PFSK-1 (cell line): Measurements from ENCODE around the gene ABCD3.

ENCODE experiments used
- FOXP2 ChIP-seq: optimal IDR thresholded peaks from 2 replicates; pipeline ENCODE3; 2011; ENCODE audit warnings: borderline replicate concordance, control low read depth, inconsistent platforms; ENCODE audit not compliant: insufficient read depth; ENCODE audit errors: extremely low read length, extremely low read depth
- POLR2AphosphoS5 ChIP-seq: IDR thresholded peaks from 2 replicates; pipeline ENCODE4 v1.6.1; 2012; ENCODE audit warnings: low read depth, mild to moderate bottlenecking, control low read depth, low read length, moderate library complexity
- SIN3A ChIP-seq: IDR thresholded peaks from 2 replicates; pipeline ENCODE4 v1.6.1; 2012; ENCODE audit warnings: mild to moderate bottlenecking, low read length, moderate library complexity, borderline replicate concordance; ENCODE audit not compliant: insufficient read depth
- TAF1 ChIP-seq: IDR thresholded peaks from 2 replicates; pipeline ENCODE4 v1.6.1; 2012; ENCODE audit warnings: low read length, control low read depth, borderline replicate concordance; ENCODE audit not compliant: insufficient read depth
- TF ChIP-seq, protein P1 (sequence below), 2 experiments: IDR thresholded peaks; 2 replicates each; pipeline versions ENCODE4 v1.6.1 to v1.8.0; 2011 to 2012; ENCODE audit warnings: low read depth in 2 of 2, low read length in 2 of 2, control low read depth in 1 of 2, inconsistent platforms in 1 of 2, mild to moderate bottlenecking in 1 of 2, moderate library complexity in 1 of 2; ENCODE audit not compliant: insufficient read depth in 1 of 2

The ABCD3 gene

GRCh38 chr1:94440088-94440487 is 21.9 kb downstream of the ABCD3 start:
- TF ChIP-seq, protein P1, sequence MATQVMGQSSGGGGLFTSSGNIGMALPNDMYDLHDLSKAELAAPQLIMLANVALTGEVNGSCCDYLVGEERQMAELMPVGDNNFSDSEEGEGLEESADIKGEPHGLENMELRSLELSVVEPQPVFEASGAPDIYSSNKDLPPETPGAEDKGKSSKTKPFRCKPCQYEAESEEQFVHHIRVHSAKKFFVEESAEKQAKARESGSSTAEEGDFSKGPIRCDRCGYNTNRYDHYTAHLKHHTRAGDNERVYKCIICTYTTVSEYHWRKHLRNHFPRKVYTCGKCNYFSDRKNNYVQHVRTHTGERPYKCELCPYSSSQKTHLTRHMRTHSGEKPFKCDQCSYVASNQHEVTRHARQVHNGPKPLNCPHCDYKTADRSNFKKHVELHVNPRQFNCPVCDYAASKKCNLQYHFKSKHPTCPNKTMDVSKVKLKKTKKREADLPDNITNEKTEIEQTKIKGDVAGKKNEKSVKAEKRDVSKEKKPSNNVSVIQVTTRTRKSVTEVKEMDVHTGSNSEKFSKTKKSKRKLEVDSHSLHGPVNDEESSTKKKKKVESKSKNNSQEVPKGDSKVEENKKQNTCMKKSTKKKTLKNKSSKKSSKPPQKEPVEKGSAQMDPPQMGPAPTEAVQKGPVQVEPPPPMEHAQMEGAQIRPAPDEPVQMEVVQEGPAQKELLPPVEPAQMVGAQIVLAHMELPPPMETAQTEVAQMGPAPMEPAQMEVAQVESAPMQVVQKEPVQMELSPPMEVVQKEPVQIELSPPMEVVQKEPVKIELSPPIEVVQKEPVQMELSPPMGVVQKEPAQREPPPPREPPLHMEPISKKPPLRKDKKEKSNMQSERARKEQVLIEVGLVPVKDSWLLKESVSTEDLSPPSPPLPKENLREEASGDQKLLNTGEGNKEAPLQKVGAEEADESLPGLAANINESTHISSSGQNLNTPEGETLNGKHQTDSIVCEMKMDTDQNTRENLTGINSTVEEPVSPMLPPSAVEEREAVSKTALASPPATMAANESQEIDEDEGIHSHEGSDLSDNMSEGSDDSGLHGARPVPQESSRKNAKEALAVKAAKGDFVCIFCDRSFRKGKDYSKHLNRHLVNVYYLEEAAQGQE (IDR thresholded peaks at IDR 0.05; ENCODE audit: insufficient read depth in 1 of 2, low read depth in 2 of 2, low read length in 2 of 2), result no peak
- TF ChIP-seq SIN3A (no peak), FOXP2 (no peak), TAF1 (no peak), POLR2AphosphoS5 (no peak)

DNA sequence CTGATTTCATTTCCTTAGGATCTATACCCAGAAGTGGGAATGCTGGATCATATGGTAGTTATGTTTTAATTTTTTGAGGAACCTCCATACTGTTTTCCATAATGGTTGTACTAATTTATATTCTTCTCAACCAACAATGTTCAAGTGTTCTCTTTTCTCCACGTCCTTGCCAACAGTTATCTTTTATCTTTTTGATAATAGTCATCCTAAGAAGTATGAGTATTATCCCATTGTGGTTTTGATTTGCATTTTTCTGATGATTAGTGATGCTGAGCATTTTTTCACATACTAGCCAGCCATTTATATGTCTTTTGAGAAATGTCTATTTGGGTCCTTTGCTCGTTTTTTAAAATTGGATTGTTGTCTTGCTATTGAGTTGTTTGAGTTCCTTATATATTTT is 38.5 kb downstream of the ABCD3 start:
- TF ChIP-seq POLR2AphosphoS5 (no peak), TAF1 (no peak), SIN3A (no peak), FOXP2 (no peak)
- TF ChIP-seq, protein P1 (IDR thresholded peaks at IDR 0.05; ENCODE audit: insufficient read depth in 1 of 2, low read depth in 2 of 2, low read length in 2 of 2), result no peak

DNA sequence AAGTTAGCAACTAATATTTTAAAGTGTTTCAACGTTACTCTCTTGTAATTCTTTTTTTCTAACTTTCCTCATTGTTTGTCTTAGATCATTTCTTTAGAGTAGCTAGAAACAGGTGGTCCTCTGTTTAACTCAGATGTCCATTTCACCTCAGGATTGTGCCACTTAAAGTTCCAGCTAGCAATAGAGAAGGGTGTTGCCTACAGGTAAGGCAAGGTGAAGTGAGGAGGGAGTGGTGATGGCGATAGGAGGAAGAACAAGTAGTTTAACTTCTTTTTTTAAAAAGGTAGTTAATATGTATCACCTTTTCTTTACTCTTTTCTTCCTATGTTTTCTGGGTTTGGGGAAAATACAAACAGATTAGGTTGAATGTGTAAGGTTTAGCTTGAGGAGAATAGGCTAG is 44.4 kb downstream of the ABCD3 start:
- no peak for TF ChIP-seq SIN3A
- TF ChIP-seq FOXP2, result no peak
- no peak for TF ChIP-seq POLR2AphosphoS5
- TF ChIP-seq TAF1, result no peak
- TF ChIP-seq, protein P1 (IDR thresholded peaks at IDR 0.05; ENCODE audit: insufficient read depth in 1 of 2, low read depth in 2 of 2, low read length in 2 of 2), result no peak

DNA sequence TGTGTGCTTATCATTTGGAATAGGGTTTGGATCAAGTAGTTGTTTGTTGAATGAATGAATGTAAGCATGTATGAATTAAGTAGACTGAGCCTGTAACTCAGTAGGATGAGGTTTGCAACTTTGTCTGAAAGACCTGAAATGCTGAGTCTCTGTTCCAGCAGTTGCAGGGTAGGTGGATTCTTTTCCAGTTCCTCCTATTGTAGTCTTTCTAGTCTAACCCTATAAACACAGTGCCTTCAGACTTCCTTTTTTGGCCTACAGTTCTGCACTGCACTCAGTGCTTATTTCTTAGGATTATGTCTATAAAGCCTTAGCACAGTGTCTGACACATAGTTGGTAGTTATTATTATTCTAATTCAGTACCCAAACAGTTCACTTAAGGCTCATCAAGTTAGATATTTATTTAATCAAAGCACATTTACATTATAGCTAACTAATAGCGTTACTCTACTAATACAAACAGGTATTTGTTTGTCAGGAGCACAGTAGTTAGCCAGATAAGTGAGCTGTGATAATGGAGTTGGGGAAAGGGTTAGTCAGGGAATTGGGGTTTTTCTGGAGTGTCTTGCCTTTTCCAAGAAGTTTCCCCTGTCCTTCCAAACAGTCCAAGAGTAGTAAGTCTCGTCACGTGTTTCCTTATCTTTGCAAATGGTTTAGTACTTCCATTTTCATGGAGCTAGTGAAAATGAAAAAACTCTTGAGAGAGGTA is 45.0 kb downstream of the ABCD3 start:
- TF ChIP-seq, protein P1 (IDR thresholded peaks at IDR 0.05; ENCODE audit: insufficient read depth in 1 of 2, low read depth in 2 of 2, low read length in 2 of 2), result no peak
- TF ChIP-seq FOXP2 (no peak), POLR2AphosphoS5 (no peak), SIN3A (no peak), TAF1 (no peak)
